ENCODE results near the gene MEF2D.

Gene MEF2D

GRCh38 chr1:156533568-156534220 is 33.1 kb upstream of the MEF2D start:
- in situ Hi-C loops (cut with MboI; ENCODE audit: low sequenced_read_pairs), result no loop called here
- no peaks in the 10 kb centered on the region for H3K27me3 ChIP-seq (ENCODE audit: low read depth)
- H3K4me1 ChIP-seq, result no peaks in the 10 kb centered on the region
- H3K36me3 ChIP-seq (replicated peaks), result peaks cover 60% of the 10 kb centered on the region
- no peak for DNase-seq (ENCODE audit: low spot score in 2 of 2)
- no peak overlapping the region for H3K4me3 ChIP-seq
- no peaks in the 10 kb centered on the region for H3K9me3 ChIP-seq

DNA sequence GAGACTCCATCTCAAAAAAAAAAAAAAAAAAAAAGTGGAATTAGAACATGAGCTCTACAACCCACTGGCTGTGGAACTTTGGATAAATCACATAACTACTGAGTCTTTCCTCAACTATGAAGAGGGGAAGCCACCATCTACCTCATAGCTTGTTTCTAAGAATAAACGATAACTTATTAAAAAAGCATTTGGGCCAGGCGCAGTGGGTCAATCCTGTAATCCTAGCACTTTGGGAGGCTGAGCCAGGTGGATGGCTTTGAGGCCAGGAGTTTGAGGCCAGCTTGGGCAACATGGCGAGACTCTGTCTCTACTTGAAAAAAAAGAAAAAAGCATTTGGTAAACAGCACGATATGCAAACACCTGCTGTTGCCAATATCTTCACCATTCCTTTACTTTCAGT is 31.8 kb upstream of the MEF2D start:
- H3K9me3 ChIP-seq, result no peaks in the 10 kb centered on the region
- H3K36me3 ChIP-seq (replicated peaks), result peaks cover 66% of the 10 kb centered on the region
- in situ Hi-C loops (cut with MboI; ENCODE audit: low sequenced_read_pairs), result no loop called here
- H3K4me3 ChIP-seq, result no peak overlapping the region
- no peaks in the 10 kb centered on the region for H3K27me3 ChIP-seq (ENCODE audit: low read depth)
- DNase-seq (ENCODE audit: low spot score in 2 of 2), result no peak
- no peaks in the 10 kb centered on the region for H3K4me1 ChIP-seq

GRCh38 chr1:156530006-156530405 is 29.4 kb upstream of the MEF2D start:
- no peaks in the 10 kb centered on the region for H3K4me1 ChIP-seq
- no peak overlapping the region for H3K4me3 ChIP-seq
- no peak for DNase-seq (ENCODE audit: low spot score in 2 of 2)
- H3K36me3 ChIP-seq (replicated peaks), result peaks cover 57% of the 10 kb centered on the region
- no peaks in the 10 kb centered on the region for H3K27me3 ChIP-seq (ENCODE audit: low read depth)
- H3K9me3 ChIP-seq, result no peaks in the 10 kb centered on the region
- in situ Hi-C loops (cut with MboI; ENCODE audit: low sequenced_read_pairs), result no loop called here

DNA sequence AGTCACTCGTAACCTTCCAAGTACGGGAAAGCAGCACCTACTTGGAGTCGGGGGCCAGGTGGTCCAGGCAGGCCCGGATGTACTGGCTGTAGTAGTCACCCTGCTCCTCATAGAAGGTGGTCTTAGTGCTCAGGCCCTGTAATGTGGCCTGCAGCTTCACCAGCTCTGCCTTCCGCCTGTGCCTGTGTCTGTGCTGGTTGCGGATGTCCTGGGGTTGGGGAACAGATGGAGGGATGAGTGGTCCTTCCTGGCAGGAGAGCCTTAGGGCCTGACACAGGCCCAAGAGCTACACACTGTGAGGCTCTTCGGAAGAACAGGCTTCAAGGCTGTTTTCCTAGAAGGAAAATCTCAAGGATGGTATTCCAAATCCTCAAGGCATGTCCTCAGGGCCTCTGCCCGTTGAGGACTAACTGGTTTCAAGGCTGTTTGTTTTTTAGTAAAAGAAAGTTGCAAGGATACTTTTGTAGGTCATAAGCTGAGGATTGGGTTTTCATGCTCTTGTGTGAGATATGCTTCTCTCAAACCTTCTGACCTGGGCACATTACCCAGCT is 28.4 kb upstream of the MEF2D start:
- in situ Hi-C loops (cut with MboI; ENCODE audit: low sequenced_read_pairs), result no loop called here
- Histone ChIP-seq H3K27me3 (ENCODE audit: low read depth) (no peaks in the 10 kb centered on the region), H3K4me3 (no peak overlapping the region), H3K36me3 (replicated peaks) (peaks cover 56% of the 10 kb centered on the region), H3K4me1 (no peaks in the 10 kb centered on the region), H3K9me3 (no peaks in the 10 kb centered on the region)
- no peak for DNase-seq (ENCODE audit: low spot score in 2 of 2)

DNA sequence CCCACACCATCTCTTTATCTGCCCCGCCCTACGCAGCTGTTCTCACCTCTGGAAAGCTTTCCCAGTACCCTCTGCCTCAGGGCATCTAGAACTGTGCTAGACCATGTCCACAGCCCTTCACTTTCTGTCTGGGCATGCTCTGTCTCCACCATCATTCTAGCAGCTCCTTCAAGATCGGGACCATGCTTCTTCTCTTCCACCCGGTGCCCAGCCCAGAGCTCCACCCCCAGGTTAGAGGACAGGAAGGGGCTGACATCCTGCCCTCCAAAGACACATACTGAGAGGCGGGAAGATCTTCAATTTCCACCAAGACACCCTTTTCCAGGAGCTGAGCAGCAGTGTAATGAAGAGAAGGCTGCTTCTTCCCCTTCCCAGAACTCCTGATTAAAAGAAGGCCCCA is 27.7 kb upstream of the MEF2D start:
- H3K36me3 ChIP-seq (replicated peaks), result peaks cover 50% of the 10 kb centered on the region
- DNase-seq (ENCODE audit: low spot score in 2 of 2), result no peak
- H3K27me3 ChIP-seq (ENCODE audit: low read depth), result no peaks in the 10 kb centered on the region
- in situ Hi-C loops (cut with MboI; ENCODE audit: low sequenced_read_pairs), result no loop called here
- no peak overlapping the region for H3K4me3 ChIP-seq
- no peaks in the 10 kb centered on the region for H3K9me3 ChIP-seq
- no peaks in the 10 kb centered on the region for H3K4me1 ChIP-seq

DNA sequence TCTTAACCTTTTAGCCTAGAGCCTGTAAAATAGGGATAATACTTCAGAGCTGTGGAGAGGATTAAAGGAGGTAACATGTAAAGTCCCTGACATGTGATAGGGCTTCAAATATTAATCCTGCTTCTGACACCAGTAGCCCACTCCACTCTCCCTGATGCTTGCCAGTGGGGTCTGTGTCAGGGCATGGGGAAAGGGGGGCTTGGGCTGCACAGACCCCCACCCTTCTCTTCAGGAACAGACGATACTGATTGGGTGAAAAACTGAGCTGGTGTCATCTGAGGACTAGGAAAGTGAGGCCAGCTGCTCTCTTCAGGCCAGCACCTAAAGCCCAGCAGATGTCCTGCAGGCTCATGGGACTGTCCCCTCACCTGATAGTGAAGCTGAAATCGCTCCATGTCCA is 27.0 kb upstream of the MEF2D start:
- H3K36me3 ChIP-seq (replicated peaks), result peaks cover 48% of the 10 kb centered on the region
- in situ Hi-C loops (cut with MboI; ENCODE audit: low sequenced_read_pairs), result no loop called here
- no peak overlapping the region for H3K4me3 ChIP-seq
- no peaks in the 10 kb centered on the region for H3K4me1 ChIP-seq
- H3K9me3 ChIP-seq, result no peaks in the 10 kb centered on the region
- no peak for DNase-seq (ENCODE audit: low spot score in 2 of 2)
- no peaks in the 10 kb centered on the region for H3K27me3 ChIP-seq (ENCODE audit: low read depth)

- no peak overlapping the region for H3K4me3 ChIP-seq
- H3K36me3 ChIP-seq (replicated peaks), result peaks cover 43% of the 10 kb centered on the region
- no peaks in the 10 kb centered on the region; the same call in 1 of the 2 replicates for H3K27me3 ChIP-seq (ENCODE audit: low read depth)
- H3K9me3 ChIP-seq, result no peaks in the 10 kb centered on the region
- no peaks in the 10 kb centered on the region for H3K4me1 ChIP-seq
- in situ Hi-C loops (cut with MboI; ENCODE audit: low sequenced_read_pairs), result no loop called here
- DNase-seq (ENCODE audit: low spot score in 2 of 2), result no peak
These were observed 25.4 kb upstream of the MEF2D start for GRCh38 chr1:156525856-156526489.

DNA sequence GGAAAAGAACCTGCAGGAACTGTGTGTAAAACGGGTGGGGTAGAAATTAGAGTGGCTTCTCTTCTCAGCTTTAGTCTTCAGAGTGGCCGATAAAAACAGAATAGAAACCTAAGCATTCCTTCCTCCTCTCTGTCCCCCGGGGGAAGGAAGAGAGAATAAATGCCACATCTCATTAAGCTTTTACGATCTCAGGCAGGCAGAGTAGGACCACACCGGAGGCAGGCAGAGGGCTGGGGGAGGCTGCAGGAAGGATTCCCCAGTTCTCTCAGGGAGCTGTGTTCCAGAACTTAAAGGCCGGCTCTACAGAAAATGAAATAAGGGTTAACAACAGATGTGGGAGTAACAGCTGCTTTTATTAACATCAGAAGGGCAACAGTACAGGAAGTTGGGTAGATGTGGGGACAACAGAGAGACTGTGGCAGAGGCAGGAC is 24.5 kb upstream of the MEF2D start:
- H3K4me3 ChIP-seq, result no peak overlapping the region
- no peak for DNase-seq (ENCODE audit: low spot score in 2 of 2)
- no peaks in the 10 kb centered on the region; the same call in 1 of the 2 replicates for H3K27me3 ChIP-seq (ENCODE audit: low read depth)
- H3K4me1 ChIP-seq, result no peaks in the 10 kb centered on the region
- peaks cover 39% of the 10 kb centered on the region for H3K36me3 ChIP-seq (replicated peaks)
- no peaks in the 10 kb centered on the region for H3K9me3 ChIP-seq
- in situ Hi-C loops (cut with MboI; ENCODE audit: low sequenced_read_pairs), result no loop called here

DNA sequence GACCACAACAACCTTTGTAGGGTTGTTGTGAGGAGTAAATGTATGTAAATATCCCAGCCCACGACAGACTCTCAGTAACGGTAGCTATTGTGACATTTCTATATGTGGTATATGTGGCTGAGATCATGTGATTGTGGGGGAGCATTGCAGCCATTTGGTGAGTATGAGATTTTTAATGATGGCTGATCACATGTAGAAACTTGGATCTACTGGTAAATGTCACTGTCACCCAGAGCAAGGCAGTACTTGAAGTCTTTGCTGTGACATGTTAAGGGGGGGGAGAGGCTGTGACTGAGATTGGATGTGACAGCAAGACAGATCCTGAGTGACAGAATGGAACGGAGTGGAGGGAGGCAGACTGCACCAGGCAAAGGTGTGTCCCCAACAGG is 23.9 kb upstream of the MEF2D start:
- H3K27me3 ChIP-seq (ENCODE audit: low read depth), result no peaks in the 10 kb centered on the region; the same call in 1 of the 2 replicates
- H3K4me3 ChIP-seq, result no peak overlapping the region
- H3K36me3 ChIP-seq (replicated peaks), result peaks cover 39% of the 10 kb centered on the region
- DNase-seq (ENCODE audit: low spot score in 2 of 2), result no peak
- H3K4me1 ChIP-seq, result no peaks in the 10 kb centered on the region
- in situ Hi-C loops (cut with MboI; ENCODE audit: low sequenced_read_pairs), result no loop called here
- H3K9me3 ChIP-seq, result no peaks in the 10 kb centered on the region

DNA sequence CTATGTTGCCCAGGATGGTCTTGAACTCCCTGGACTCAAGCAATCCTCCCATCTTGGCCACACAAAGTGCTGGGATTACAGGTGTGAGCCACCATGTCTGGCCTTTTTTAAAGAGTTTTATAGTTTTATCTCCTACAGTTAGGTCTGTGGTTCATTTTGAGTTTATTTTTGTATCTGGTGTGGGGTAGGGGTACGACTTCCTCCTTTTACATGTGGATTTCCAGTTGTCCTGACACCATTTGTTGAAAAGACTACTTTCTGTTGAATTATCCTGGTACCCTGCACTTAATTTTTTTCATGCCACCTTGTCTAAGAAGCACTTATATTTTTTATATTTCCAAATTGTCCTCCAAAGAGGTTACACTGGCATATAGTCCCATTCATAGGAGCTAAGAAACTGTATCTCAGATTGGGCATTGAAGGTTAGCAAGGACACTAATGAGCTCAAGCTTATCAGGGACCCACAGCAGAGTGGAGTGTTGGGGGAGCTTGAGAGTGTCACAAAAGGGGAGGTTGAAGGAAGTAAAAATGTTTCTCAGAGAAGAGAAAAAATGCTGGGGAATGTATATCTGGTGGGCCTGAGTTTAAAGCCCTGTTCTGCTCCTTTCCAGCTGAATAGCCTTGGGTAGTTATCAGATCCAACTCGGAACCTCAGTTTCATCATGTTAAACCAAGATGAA is 23.4 kb upstream of the MEF2D start:
- in situ Hi-C loops (cut with MboI; ENCODE audit: low sequenced_read_pairs), result no loop called here
- H3K9me3 ChIP-seq, result no peaks in the 10 kb centered on the region
- no peak for DNase-seq (ENCODE audit: low spot score in 2 of 2)
- H3K4me1 ChIP-seq, result no peaks in the 10 kb centered on the region
- no peaks in the 10 kb centered on the region; the same call in 1 of the 2 replicates for H3K27me3 ChIP-seq (ENCODE audit: low read depth)
- H3K4me3 ChIP-seq, result no peak overlapping the region
- H3K36me3 ChIP-seq (replicated peaks), result peaks cover 34% of the 10 kb centered on the region

DNA sequence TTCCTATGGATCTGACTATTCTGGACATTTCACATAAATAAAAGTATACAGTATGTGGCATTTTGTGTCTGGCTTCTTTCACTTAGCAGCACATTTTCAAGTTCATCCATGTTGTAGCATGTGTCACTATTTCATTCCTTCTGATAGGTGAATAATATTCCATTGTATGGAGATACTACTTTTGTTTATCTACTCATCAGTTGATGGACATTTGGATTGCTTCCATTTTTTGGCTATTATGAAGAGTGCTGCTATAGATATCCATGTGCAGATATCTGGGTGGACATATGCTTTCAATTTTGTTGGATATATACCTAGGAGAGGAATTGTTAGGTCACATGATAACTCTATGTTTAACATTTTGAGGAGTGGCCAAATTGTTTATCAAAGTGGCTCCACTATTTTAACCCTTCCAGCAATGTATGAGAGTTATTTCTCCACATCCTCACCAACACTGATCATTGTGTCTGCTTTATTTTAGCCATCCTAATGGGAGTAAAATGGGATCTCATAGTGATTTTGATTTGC is 21.9 kb upstream of the MEF2D start:
- no peak for DNase-seq (ENCODE audit: low spot score in 2 of 2)
- Histone ChIP-seq H3K4me1 (no peaks in the 10 kb centered on the region), H3K9me3 (no peaks in the 10 kb centered on the region), H3K27me3 (ENCODE audit: low read depth) (no peaks in the 10 kb centered on the region; the same call in 1 of the 2 replicates), H3K4me3 (no peak overlapping the region), H3K36me3 (replicated peaks) (peaks cover 20% of the 10 kb centered on the region)
- in situ Hi-C loops (cut with MboI; ENCODE audit: low sequenced_read_pairs), result no loop called here

DNA sequence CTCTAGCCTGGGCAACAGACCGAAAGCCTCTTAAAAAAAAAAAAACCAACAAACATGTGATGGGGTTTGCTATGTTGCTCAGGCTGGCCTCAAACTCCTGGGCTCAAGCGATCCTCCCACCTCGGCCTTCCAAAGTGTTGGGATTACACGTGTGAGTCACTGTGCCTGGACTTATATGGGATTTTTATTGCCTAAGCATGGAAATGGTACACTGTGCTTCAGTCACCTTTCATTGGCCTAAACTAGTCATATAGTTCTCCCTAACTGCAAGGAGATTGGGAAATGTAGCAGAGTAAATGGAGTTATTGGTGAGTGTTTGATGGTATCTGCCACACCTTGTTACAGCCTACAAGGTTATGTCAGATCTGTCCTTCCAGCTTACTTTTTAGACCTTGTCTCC is 17.2 kb upstream of the MEF2D start:
- no peaks in the 10 kb centered on the region; the same call in 1 of the 2 replicates for H3K27me3 ChIP-seq (ENCODE audit: low read depth)
- H3K4me3 ChIP-seq, result no peak overlapping the region
- H3K36me3 ChIP-seq (replicated peaks), result no peaks in the 10 kb centered on the region
- H3K4me1 ChIP-seq, result no peaks in the 10 kb centered on the region
- no peak for DNase-seq (ENCODE audit: low spot score in 2 of 2)
- H3K9me3 ChIP-seq, result no peaks in the 10 kb centered on the region
- in situ Hi-C loops (cut with MboI; ENCODE audit: low sequenced_read_pairs), result loop anchor here (5.0 kb wide), 1 partner anchor 50 kb away; no protein-coding TSS in a partner anchor

- Histone ChIP-seq H3K27me3 (ENCODE audit: low read depth) (no peaks in the 10 kb centered on the region), H3K4me3 (no peak overlapping the region), H3K36me3 (replicated peaks) (no peaks in the 10 kb centered on the region), H3K9me3 (no peaks in the 10 kb centered on the region), H3K4me1 (no peaks in the 10 kb centered on the region)
- DNase-seq (ENCODE audit: low spot score in 2 of 2), result no peak
- in situ Hi-C loops (cut with MboI; ENCODE audit: low sequenced_read_pairs), result loop anchor here (5.0 kb wide), 1 partner anchor 50 kb away; no protein-coding TSS in a partner anchor
These were observed 16.2 kb upstream of the MEF2D start for GRCh38 chr1:156516821-156517220.

DNA sequence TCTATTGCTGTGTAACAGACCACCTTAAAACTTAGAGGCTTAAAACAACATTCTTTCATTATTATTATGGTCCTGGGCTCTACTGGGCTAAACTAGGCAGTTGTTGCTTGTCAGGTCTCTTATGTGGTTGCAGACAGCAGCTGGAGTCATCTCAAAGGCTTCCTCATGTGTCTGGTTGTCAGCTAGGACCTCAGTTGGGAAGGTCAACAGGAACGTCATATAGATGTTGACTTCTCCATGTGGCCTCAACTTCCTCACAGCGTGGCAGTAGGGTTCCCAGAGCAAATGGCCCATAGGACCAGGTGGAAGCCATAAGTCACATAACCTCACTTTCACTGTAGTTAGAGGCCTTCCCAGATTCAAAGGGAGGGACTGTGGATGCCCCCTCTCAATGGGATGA is 15.4 kb upstream of the MEF2D start:
- H3K4me1 ChIP-seq, result no peaks in the 10 kb centered on the region
- no peaks in the 10 kb centered on the region for H3K27me3 ChIP-seq (ENCODE audit: low read depth)
- in situ Hi-C loops (cut with MboI; ENCODE audit: low sequenced_read_pairs), result loop anchor here (5.0 kb wide), 1 partner anchor 51 kb away; no protein-coding TSS in a partner anchor
- no peak overlapping the region for H3K4me3 ChIP-seq
- DNase-seq (ENCODE audit: low spot score in 2 of 2), result no peak
- H3K36me3 ChIP-seq (replicated peaks), result no peaks in the 10 kb centered on the region
- no peaks in the 10 kb centered on the region for H3K9me3 ChIP-seq

Data from HAP-1 (cell line).